DND-41 (cell line): ENCODE results near the gene MRPL11.

ENCODE experiments used
- ATAC-seq: fragments of 200-7000 bp; cut with Tn5 transposase; 3 replicates; pipeline ENCODE4 v1.9.1; 2021; ENCODE audit warnings: low read depth; ENCODE audit not compliant: insufficient read depth
- DNase-seq: peaks from one replicate; pipeline ENCODE4 v3.0.0-alpha.2; 2020
- H2AFZ ChIP-seq: 2 replicates; pipeline ENCODE4 v1.6.0; 2012; ENCODE audit warnings: low read depth, low read length
- H3K27ac ChIP-seq: 2 replicates; pipeline ENCODE4 v1.5.1; 2012; ENCODE audit warnings: low read length, inconsistent platforms
- H3K27me3 ChIP-seq: fragments of 200-600 bp; sonication (generic); 2 replicates; pipeline ENCODE4 v1.6.0; 2012; ENCODE audit warnings: low read length, mild to moderate bottlenecking, inconsistent platforms; ENCODE audit not compliant: insufficient read depth, poor library complexity
- H3K36me3 ChIP-seq: 2 replicates; pipeline ENCODE4 v1.5.1; 2012; ENCODE audit warnings: low read length, inconsistent platforms; ENCODE audit not compliant: insufficient read depth
- H3K4me1 ChIP-seq: 2 replicates; pipeline ENCODE4 v1.5.1; 2012; ENCODE audit warnings: mild to moderate bottlenecking, low read length; ENCODE audit not compliant: insufficient read depth
- H3K4me2 ChIP-seq: 2 replicates; pipeline ENCODE4 v1.6.0; 2012; ENCODE audit warnings: mild to moderate bottlenecking, moderate library complexity, low read length, inconsistent platforms; ENCODE audit not compliant: insufficient read depth
- H3K4me3 ChIP-seq, 2 experiments: fragments of 200-600 bp in 1 of 2; shearing (Covaris generic) in 1 of 2; 2 replicates each; pipeline ENCODE4 v1.5.1; 2012 to 2016; ENCODE audit warnings: inconsistent platforms in 2 of 2, low read length in 2 of 2, mild to moderate bottlenecking in 2 of 2, low read depth in 1 of 2, moderate library complexity in 1 of 2
- H3K79me2 ChIP-seq: 2 replicates; pipeline ENCODE4 v1.6.0; 2012; ENCODE audit warnings: low read length, inconsistent platforms; ENCODE audit not compliant: insufficient read depth
- H3K9ac ChIP-seq: 2 replicates; pipeline ENCODE4 v1.6.0; 2012; ENCODE audit warnings: low read depth, mild to moderate bottlenecking, inconsistent platforms, low read length, moderate library complexity
- H3K9me3 ChIP-seq: 2 replicates; pipeline ENCODE4 v1.5.1; 2012; ENCODE audit warnings: low read length, moderate library complexity, mild to moderate bottlenecking, inconsistent platforms; ENCODE audit not compliant: insufficient read depth, severe bottlenecking
- H4K20me1 ChIP-seq: 2 replicates; pipeline ENCODE4 v1.6.0; 2012; ENCODE audit warnings: low read length; ENCODE audit not compliant: insufficient read depth
- CTCF ChIP-seq: IDR thresholded peaks from 2 replicates; pipeline ENCODE4 v1.5.1; 2012; ENCODE audit warnings: borderline replicate concordance, low read length, moderate library complexity, mild to moderate bottlenecking; ENCODE audit not compliant: poor library complexity, severe bottlenecking; ENCODE audit errors: extremely low read depth
- EZH2 ChIP-seq: IDR thresholded peaks from 3 replicates; pipeline ENCODE4 v1.6.1; 2012; ENCODE audit warnings: borderline replicate concordance, low read depth, mild to moderate bottlenecking, moderate library complexity, low read length, inconsistent platforms; ENCODE audit not compliant: severe bottlenecking

MRPL11 gene

DNA sequence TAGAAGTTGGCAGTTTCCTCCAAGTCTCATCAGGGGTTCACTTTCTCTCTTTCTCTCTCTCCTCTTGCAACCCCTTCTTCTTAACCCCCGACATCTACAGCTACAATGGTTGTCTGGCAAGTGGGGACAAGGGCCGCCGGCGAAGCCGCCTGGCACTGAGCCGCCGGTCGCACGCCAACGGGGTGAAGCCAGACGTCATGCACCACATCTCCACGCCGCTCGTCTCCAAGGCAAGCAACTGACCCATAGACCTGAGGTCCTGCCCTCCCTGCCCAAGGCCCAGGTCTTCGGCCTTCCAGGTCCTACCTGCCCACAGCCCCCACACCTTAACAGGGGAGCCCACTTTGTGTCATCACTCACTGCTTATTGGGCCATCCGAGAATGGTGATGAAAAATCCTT lies 32.5 kb upstream of the MRPL11 start:
- no peak overlapping the region for H3K4me2 ChIP-seq
- no peak overlapping the region for H3K27ac ChIP-seq
- ATAC-seq (no peak), DNase-seq (no peak)
- H3K27me3 ChIP-seq, result no peaks in the 10 kb centered on the region
- H3K4me1 ChIP-seq, result peaks cover 18% of the 10 kb centered on the region
- no peak overlapping the region for H3K9ac ChIP-seq
- TF ChIP-seq EZH2 (no peak), CTCF (no peak)
- no peaks in the 10 kb centered on the region for H3K79me2 ChIP-seq
- no peaks in the 10 kb centered on the region for H3K9me3 ChIP-seq
- no peak overlapping the region for H2AFZ ChIP-seq
- no peak overlapping the region for H3K4me3 ChIP-seq
- H3K36me3 ChIP-seq, result no peaks in the 10 kb centered on the region; the same call in 1 of the 2 replicates
- no peaks in the 10 kb centered on the region for H4K20me1 ChIP-seq

DNA sequence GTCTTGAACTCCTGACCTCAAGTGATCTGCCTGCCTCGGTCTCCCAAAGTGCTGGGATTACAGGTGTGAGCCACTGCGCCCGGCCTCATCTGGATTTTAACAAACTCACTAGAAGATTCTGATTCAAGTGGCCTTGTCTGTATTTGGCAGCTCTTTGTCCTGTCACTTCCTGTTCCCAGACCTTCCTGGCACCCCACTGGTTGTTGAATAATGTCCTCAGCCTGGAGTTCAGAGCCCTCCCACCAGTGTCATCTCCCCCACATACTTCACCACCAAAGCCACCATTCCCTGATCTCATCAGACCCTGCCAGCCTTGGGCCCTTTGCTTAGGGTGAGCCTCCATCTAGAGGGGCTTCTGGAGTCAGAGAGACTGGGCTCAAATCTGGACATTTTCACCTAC lies 31.4 kb upstream of the MRPL11 start:
- Histone ChIP-seq H3K79me2 (no peaks in the 10 kb centered on the region), H3K9ac (no peak overlapping the region), H3K27ac (no peak overlapping the region), H3K4me2 (no peak overlapping the region), H3K4me3 (no peak overlapping the region), H4K20me1 (no peaks in the 10 kb centered on the region), H3K4me1 (peaks cover 21% of the 10 kb centered on the region), H2AFZ (no peak overlapping the region), H3K36me3 (no peaks in the 10 kb centered on the region; the same call in 1 of the 2 replicates), H3K9me3 (no peaks in the 10 kb centered on the region), H3K27me3 (no peaks in the 10 kb centered on the region)
- ATAC-seq, result no peak
- no peak for DNase-seq
- TF ChIP-seq EZH2, result no peak
- TF ChIP-seq CTCF, result no peak

GRCh38 chr11:66469441-66469840 lies 30.8 kb upstream of the MRPL11 start:
- Histone ChIP-seq H2AFZ (no peak overlapping the region), H3K9ac (no peak overlapping the region), H3K4me1 (peaks cover 21% of the 10 kb centered on the region), H4K20me1 (no peaks in the 10 kb centered on the region), H3K4me3 (no peak overlapping the region), H3K27me3 (no peaks in the 10 kb centered on the region), H3K4me2 (no peak overlapping the region), H3K27ac (no peak overlapping the region), H3K36me3 (no peaks in the 10 kb centered on the region; the same call in 1 of the 2 replicates), H3K9me3 (no peaks in the 10 kb centered on the region), H3K79me2 (no peaks in the 10 kb centered on the region)
- ATAC-seq (no peak), DNase-seq (no peak)
- no peak for TF ChIP-seq CTCF
- TF ChIP-seq EZH2, result no peak

GRCh38 chr11:66468691-66469090 lies 30.0 kb upstream of the MRPL11 start:
- Histone ChIP-seq H3K4me3 (no peak overlapping the region), H3K4me2 (peak overlapping the region; percentile 100; the same call in 1 of the 2 replicates), H3K9ac (no peak overlapping the region)

More at GRCh38 chr11:66468691-66469090, 30.0 kb upstream of the MRPL11 start:
- no peaks in the 10 kb centered on the region for H3K9me3 ChIP-seq
- H3K27me3 ChIP-seq, result no peaks in the 10 kb centered on the region
- no peaks in the 10 kb centered on the region for H3K79me2 ChIP-seq
- peaks cover 21% of the 10 kb centered on the region for H3K4me1 ChIP-seq
- DNase-seq (no peak), ATAC-seq (no peak)
- no peak overlapping the region for H2AFZ ChIP-seq
- H3K36me3 ChIP-seq, result no peaks in the 10 kb centered on the region; the same call in 1 of the 2 replicates
- H3K27ac ChIP-seq, result no peak overlapping the region
- no peaks in the 10 kb centered on the region for H4K20me1 ChIP-seq
- TF ChIP-seq CTCF, result no peak
- no peak for TF ChIP-seq EZH2
